CD4-positive, alpha-beta memory T cell (primary cell): ENCODE data around the gene SLC22A1. TPM values are rescaled to one million over a fixed set of nuclear protein-coding genes. Genes with fewer than 3 reads are reported as not detected.
"Not testable (repeated sequence)": the region's sequence is repeated elsewhere in the genome, so short reads cannot be mapped to it uniquely, and the experiment has no call there.

Experiments
- CTCF ChIA-PET: fragments of 350-600 bp; sonication (Branson Sonifier 250); formaldehyde crosslinking; loops from one replicate; lab custom pipeline; 2021; ENCODE audit warnings: inconsistent platforms; ENCODE audit not compliant: partially characterized antibody; lab: Charles Lee
- POLR2A ChIA-PET: fragments of 350-600 bp; sonication (Branson Sonifier 250); formaldehyde crosslinking; loops from one replicate; lab custom pipeline; 2021; ENCODE audit not compliant: partially characterized antibody; lab: Charles Lee
- DNase-seq, 5 donors: peaks; one replicate each; pipeline versions ENCODE4 v3.0.0 to v3.0.0-alpha.2; 2020 to 2022; ENCODE audit warnings: mixed read lengths in 1 of 5
- H3K27ac ChIP-seq: one replicate; pipeline ENCODE4 v1.7.0; 2013; ENCODE audit warnings: low read depth, low read length
- H3K27me3 ChIP-seq: 2 replicates; pipeline ENCODE4 v1.7.0; 2013; ENCODE audit warnings: mild to moderate bottlenecking, low read length, moderate library complexity; ENCODE audit not compliant: insufficient read depth
- H3K36me3 ChIP-seq: 2 replicates; pipeline ENCODE4 v1.7.0; 2013; ENCODE audit warnings: mild to moderate bottlenecking, low read length, moderate library complexity; ENCODE audit not compliant: insufficient read depth
- H3K4me1 ChIP-seq: 2 replicates; pipeline ENCODE4 v1.7.0; 2013; ENCODE audit warnings: mild to moderate bottlenecking, low read length, moderate library complexity; ENCODE audit not compliant: insufficient read depth
- H3K4me3 ChIP-seq, 2 donors: one replicate each; pipeline ENCODE4 v1.7.0; 2013; ENCODE audit warnings: low read length in 2 of 2, mild to moderate bottlenecking in 1 of 2
- H3K9me3 ChIP-seq, 2 donors: one replicate each; pipeline ENCODE4 v1.7.0; 2013; ENCODE audit warnings: low read length in 2 of 2, control low read depth in 1 of 2; ENCODE audit not compliant: control insufficient read depth in 1 of 2
- H3K27ac Mint-ChIP-seq, 7 donors: one replicate each; pipeline ENCODE4 v1.8.0; 2020 to 2021; ENCODE audit warnings: mixed read lengths in 7 of 7, mild to moderate bottlenecking in 6 of 7, inconsistent platforms in 3 of 7, moderate library complexity in 3 of 7
- H3K27me3 Mint-ChIP-seq, 2 donors: one replicate each; pipeline ENCODE4 v1.8.0; 2020 to 2021; ENCODE audit warnings: mixed read lengths in 2 of 2
- H3K36me3 Mint-ChIP-seq, 2 donors: one replicate each; pipeline ENCODE4 v1.8.0; 2020 to 2021; ENCODE audit warnings: mixed read lengths in 2 of 2, inconsistent platforms in 1 of 2, mild to moderate bottlenecking in 1 of 2
- H3K4me1 Mint-ChIP-seq, 4 donors: one replicate each; pipeline ENCODE4 v1.8.0; 2020 to 2021; ENCODE audit warnings: mixed read lengths in 4 of 4, mild to moderate bottlenecking in 1 of 4
- H3K4me3 Mint-ChIP-seq, 8 donors: one replicate each; pipeline ENCODE4 v1.8.0; 2020 to 2021; ENCODE audit warnings: mixed read lengths in 8 of 8, mild to moderate bottlenecking in 7 of 8, moderate library complexity in 6 of 8, inconsistent platforms in 3 of 8
- H3K9me3 Mint-ChIP-seq, 8 donors: one replicate each; pipeline ENCODE4 v1.8.0; 2020 to 2021; ENCODE audit warnings: mixed read lengths in 8 of 8, mild to moderate bottlenecking in 5 of 8, inconsistent platforms in 3 of 8, moderate library complexity in 1 of 8
- intact Hi-C: fragments of 100-400 bp; cut with micrococcal nuclease; formaldehyde crosslinking; loops from one replicate; pipeline ENCODE4 v1.15.1; 2023
- polyA plus RNA-seq, 2 donors: library from polyadenylated mRNA; unstranded; fragments of 300-500 nt; fragmentation: Illumina TruSeq; gene quantifications; one replicate each; pipeline ENCODE4 v1.2.3, GENCODE V29; 2021
- total RNA-seq, 2 experiments: library from RNA; stranded (reverse); gene quantifications; one replicate each; pipeline ENCODE4 v1.2.3, GENCODE V29; 2021

The SLC22A1 gene
- total and polyA plus RNA-seq, 4 experiments from 2014 or later = 0.11 to 1.00 (median 0.93) TPM; not detected in 1

DNA sequence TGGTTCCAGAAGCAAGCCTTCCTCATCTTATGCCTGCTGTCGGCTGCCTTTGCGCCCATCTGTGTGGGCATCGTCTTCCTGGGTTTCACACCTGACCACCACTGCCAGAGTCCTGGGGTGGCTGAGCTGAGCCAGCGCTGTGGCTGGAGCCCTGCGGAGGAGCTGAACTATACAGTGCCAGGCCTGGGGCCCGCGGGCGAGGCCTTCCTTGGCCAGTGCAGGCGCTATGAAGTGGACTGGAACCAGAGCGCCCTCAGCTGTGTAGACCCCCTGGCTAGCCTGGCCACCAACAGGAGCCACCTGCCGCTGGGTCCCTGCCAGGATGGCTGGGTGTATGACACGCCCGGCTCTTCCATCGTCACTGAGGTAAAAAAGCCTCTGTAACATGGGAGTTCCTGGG, 366 bp downstream of the SLC22A1 start:
- H3K9me3 ChIP-seq = no peaks in the 10 kb centered on the region
- no peaks in the 10 kb centered on the region for H3K36me3 ChIP-seq
- no peaks in the 10 kb centered on the region for H3K27me3 ChIP-seq
- no peaks in the 10 kb centered on the region for H3K9me3 Mint-ChIP-seq
- DNase-seq = no peak
- no peaks in the 10 kb centered on the region for H3K4me1 ChIP-seq
- H3K4me3 ChIP-seq = no peak overlapping the region
- no peak overlapping the region for H3K27ac Mint-ChIP-seq
- intact Hi-C loops = no loop called here
- POLR2A ChIA-PET = no interaction called here
- H3K4me3 Mint-ChIP-seq = no peak overlapping the region
- peaks cover 2 to 24% of the 10 kb centered on the region in 2 donors for H3K36me3 Mint-ChIP-seq
- no peaks in the 10 kb centered on the region for H3K27me3 Mint-ChIP-seq
- no peak overlapping the region for H3K27ac ChIP-seq
- H3K4me1 Mint-ChIP-seq = no peaks in the 10 kb centered on the region
- CTCF ChIA-PET = no interaction called here

DNA sequence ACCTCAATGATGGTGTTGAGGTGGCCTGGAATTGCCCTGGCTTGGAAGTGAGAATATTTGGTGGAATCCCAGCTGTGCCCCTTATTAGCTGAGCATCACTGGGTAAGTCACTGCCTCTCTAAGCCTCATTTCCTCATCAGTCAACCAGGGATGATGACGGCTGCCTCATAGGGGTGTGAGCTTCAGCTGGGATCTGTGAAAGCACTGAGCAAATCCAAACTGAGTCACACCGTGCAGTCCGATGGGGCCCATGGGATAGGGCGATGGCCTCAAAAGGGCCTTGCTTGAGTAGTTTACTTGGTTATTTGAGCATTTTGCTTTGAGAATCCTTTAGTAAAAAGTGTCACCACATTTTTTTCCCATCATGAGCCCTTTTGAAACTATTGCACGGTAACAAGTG, 1.1 kb downstream of the SLC22A1 start:
- Mint-ChIP-seq H3K27ac (no peak overlapping the region), H3K9me3 (no peaks in the 10 kb centered on the region), H3K27me3 (no peaks in the 10 kb centered on the region), H3K36me3 (peaks cover 2 to 18% of the 10 kb centered on the region in 2 donors), H3K4me3 (no peak overlapping the region), H3K4me1 (no peaks in the 10 kb centered on the region)
- CTCF ChIA-PET = no interaction called here
- H3K4me1 ChIP-seq = no peaks in the 10 kb centered on the region
- no peaks in the 10 kb centered on the region for H3K27me3 ChIP-seq
- H3K9me3 ChIP-seq = no peaks in the 10 kb centered on the region
- no peak overlapping the region for H3K27ac ChIP-seq
- H3K4me3 ChIP-seq = no peak overlapping the region
- H3K36me3 ChIP-seq = no peaks in the 10 kb centered on the region
- DNase-seq = no peak
- POLR2A ChIA-PET = no interaction called here
- intact Hi-C loops = no loop called here

DNA sequence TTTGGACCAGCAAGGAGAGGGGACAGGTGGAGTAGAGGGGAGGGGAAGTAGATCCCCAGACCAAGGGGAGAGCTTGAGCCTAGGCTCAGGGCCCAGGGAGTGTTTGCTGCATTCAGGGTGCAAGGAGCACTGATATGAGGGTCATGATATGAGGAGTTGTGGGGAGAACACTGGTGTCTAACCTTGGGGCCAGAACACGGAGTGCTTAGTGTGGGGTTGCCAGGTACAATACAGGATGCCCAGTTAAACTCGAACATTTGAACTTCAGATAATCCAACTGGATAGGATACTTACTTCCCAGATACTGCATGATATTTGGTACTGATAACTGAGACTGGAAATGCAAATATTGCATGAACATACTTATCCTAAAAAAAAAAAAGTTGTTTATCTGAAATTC, 2.4 kb downstream of the SLC22A1 start:
- no peaks in the 10 kb centered on the region for H3K27me3 Mint-ChIP-seq
- H3K27me3 ChIP-seq = no peaks in the 10 kb centered on the region
- CTCF ChIA-PET = no interaction called here
- H3K9me3 Mint-ChIP-seq = no peaks in the 10 kb centered on the region
- H3K4me1 ChIP-seq = no peaks in the 10 kb centered on the region
- POLR2A ChIA-PET = no interaction called here
- H3K36me3 ChIP-seq = no peaks in the 10 kb centered on the region
- no peaks in the 10 kb centered on the region for H3K9me3 ChIP-seq
- intact Hi-C loops = no loop called here
- no peak overlapping the region for H3K27ac ChIP-seq
- H3K36me3 Mint-ChIP-seq = peaks cover 0 to 16% of the 10 kb centered on the region in 2 donors
- DNase-seq = no peak
- peak overlapping the region in 1 of 8 donors; percentile 53 for H3K4me3 Mint-ChIP-seq
- H3K4me1 Mint-ChIP-seq = no peaks in the 10 kb centered on the region
- H3K27ac Mint-ChIP-seq = no peak overlapping the region
- H3K4me3 ChIP-seq = no peak overlapping the region

DNA sequence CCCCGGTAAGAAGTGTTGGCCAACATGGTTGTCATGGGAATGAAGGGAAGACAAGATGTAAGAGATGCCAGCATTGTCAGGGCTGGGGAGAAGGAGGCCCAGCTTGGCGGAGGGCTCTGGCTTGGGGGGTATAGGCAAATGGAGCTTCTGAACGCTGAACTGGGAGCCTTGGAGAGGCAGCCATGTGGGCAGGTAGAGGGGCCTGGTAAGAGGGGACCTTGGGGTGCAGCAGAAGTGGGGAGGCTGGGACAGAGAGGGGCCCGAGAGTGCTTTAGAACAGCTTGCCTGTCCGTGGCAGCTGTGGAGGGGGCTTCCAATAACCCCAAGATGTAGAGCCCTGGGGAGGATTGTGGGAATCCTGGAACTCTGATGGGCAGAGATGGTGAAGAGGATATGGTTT, 3.0 kb downstream of the SLC22A1 start:
- peaks cover 0 to 11% of the 10 kb centered on the region in 2 donors for H3K36me3 Mint-ChIP-seq
- H3K27ac Mint-ChIP-seq = peak overlapping the region in 1 of 7 donors; percentile 30
- intact Hi-C loops = no loop called here
- no peaks in the 10 kb centered on the region for H3K9me3 ChIP-seq
- no peaks in the 10 kb centered on the region for H3K4me1 Mint-ChIP-seq
- no peaks in the 10 kb centered on the region for H3K4me1 ChIP-seq
- no peak overlapping the region for H3K4me3 ChIP-seq
- H3K27me3 Mint-ChIP-seq = no peaks in the 10 kb centered on the region
- no peak overlapping the region for H3K27ac ChIP-seq
- H3K9me3 Mint-ChIP-seq = no peaks in the 10 kb centered on the region
- no peak overlapping the region for H3K4me3 Mint-ChIP-seq
- no peak for DNase-seq
- H3K36me3 ChIP-seq = no peaks in the 10 kb centered on the region
- H3K27me3 ChIP-seq = no peaks in the 10 kb centered on the region
- CTCF ChIA-PET = no interaction called here
- POLR2A ChIA-PET = no interaction called here

DNA sequence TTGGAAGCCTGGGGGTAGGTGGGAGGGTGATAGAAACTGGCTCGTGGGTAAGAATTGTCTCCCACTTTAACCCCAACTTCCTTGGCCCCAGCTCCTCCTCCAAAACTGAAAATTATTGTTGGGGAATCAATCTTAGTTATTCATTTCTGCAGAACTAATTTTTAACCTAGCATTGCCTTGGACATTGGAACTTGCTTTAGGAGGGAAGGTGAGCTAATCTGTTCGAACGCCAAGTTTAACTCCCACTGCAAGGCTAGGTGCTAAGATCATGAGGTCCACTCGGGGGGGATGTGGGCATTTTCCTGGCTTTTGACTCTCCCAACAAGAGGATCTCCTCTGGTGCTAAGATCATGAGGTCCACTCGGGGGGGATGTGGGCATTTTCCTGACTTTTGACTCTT, 3.5 kb downstream of the SLC22A1 start:
- DNase-seq, H3K9me3 ChIP-seq, H3K27ac ChIP-seq, H3K27ac Mint-ChIP-seq, intact Hi-C loops, POLR2A ChIA-PET, H3K27me3 ChIP-seq, H3K4me1 Mint-ChIP-seq, H3K9me3 Mint-ChIP-seq, H3K27me3 Mint-ChIP-seq, H3K4me3 Mint-ChIP-seq, CTCF ChIA-PET, H3K4me1 ChIP-seq, H3K4me3 ChIP-seq, H3K36me3 ChIP-seq: not testable (repeated sequence)
- peaks cover 0 to 11% of the 10 kb centered on the region in 2 donors for H3K36me3 Mint-ChIP-seq

DNA sequence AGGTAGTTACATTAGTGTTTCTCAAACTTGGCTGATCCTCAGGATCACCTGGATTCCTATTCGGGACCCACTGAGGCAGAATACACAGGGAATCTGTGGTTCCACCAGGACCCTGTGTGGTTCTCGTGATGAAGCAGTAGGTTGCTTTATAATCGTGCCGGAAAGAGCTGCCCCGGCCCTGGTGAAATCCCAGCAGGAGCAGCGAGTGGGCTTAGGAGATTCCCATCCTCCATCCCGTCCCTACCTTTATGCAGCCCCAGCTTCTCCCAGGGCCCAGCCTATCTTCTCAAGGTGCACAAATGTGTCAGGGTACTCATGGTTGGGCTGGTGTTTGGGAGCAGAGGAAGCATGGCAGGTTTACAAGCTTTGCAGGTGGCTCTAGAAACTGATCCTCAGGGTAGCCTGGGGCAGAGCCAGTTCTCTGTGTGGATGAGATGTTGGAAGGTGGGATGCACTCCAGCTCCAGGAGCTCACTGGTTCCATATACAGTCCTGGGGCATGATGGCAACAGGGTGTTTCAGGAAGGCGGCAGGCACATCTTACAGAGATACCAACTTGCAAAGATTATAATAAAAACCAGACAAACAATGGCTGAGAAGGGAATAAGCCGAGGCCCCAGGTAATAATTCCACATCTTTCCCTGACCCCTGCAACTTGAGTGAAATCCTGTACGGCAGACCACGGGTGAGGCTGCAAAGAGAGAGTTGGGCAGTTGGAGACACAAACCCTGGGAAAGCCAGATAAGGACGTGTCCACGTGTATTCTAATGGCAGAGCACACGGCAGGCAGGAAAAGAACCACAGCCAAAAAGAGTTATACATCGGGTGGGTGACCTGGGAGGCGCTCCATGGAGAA, 5.9 kb downstream of the SLC22A1 start:
- CTCF ChIA-PET = interaction anchor here (1.3 kb wide), 1 partner anchor 328 kb away, joined by 4 read pairs; no protein-coding TSS in a partner anchor

DNA sequence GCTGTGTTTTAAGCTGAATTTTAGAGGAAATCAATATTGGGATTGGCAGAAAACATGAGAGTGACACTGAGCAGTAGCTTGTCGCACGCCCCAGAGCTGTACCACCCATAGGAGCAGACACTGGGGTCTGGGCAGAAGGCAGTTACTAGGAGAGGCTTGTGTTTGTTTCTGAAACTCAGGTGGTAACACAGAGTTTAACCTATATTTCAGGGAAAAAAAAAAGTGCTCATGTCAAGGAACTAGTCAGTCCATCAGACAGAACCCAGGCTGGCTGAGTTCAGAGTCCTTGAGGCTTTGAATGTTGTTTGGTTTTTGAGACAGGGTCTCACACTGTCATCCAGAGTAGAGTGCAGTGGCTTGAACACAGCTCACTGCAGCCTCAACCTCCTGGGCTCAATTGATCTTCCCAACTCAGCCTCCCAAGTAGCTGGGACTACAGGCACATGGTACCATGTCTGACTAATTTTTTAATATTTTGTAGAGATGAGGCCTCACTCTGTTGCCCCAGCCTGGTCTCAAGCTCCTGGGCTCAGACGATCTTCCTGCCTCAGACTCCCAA, 6.6 kb downstream of the SLC22A1 start:
- Histone ChIP-seq H3K4me3 (no peak overlapping the region), H3K36me3 (no peaks in the 10 kb centered on the region), H3K9me3 (no peaks in the 10 kb centered on the region), H3K27me3 (no peaks in the 10 kb centered on the region), H3K27ac (no peak overlapping the region), H3K4me1 (no peaks in the 10 kb centered on the region)
- no peaks in the 10 kb centered on the region for H3K27me3 Mint-ChIP-seq
- ChIA-PET POLR2A (no interaction called here), CTCF (interaction anchor here (1.3 kb wide), 1 partner anchor 328 kb away, joined by 4 read pairs; no protein-coding TSS in a partner anchor)
- no peak overlapping the region for H3K4me3 Mint-ChIP-seq
- intact Hi-C loops = no loop called here
- H3K36me3 Mint-ChIP-seq = peaks cover 0 to 2% of the 10 kb centered on the region in 2 donors
- no peaks in the 10 kb centered on the region for H3K4me1 Mint-ChIP-seq
- DNase-seq = no peak
- H3K27ac Mint-ChIP-seq = no peak overlapping the region
- H3K9me3 Mint-ChIP-seq = no peaks in the 10 kb centered on the region

More for the DNA sequence above, 5.9 kb downstream of the SLC22A1 start:
- H3K27ac Mint-ChIP-seq = no peak overlapping the region
- intact Hi-C loops = no loop called here
- H3K9me3 Mint-ChIP-seq = no peaks in the 10 kb centered on the region
- no peaks in the 10 kb centered on the region for H3K36me3 ChIP-seq
- no peaks in the 10 kb centered on the region for H3K9me3 ChIP-seq
- H3K4me1 Mint-ChIP-seq = no peaks in the 10 kb centered on the region
- no peaks in the 10 kb centered on the region for H3K4me1 ChIP-seq
- no peak overlapping the region for H3K27ac ChIP-seq
- no peak for DNase-seq
- H3K27me3 Mint-ChIP-seq = no peaks in the 10 kb centered on the region
- POLR2A ChIA-PET = no interaction called here
- no peaks in the 10 kb centered on the region for H3K27me3 ChIP-seq
- H3K4me3 Mint-ChIP-seq = no peak overlapping the region
- peaks cover 0 to 3% of the 10 kb centered on the region in 2 donors for H3K36me3 Mint-ChIP-seq
- H3K4me3 ChIP-seq = no peak overlapping the region
